Measurements from ENCODE around the gene SRD5A3. TPM values are rescaled to one million over a fixed set of nuclear protein-coding genes. Genes with fewer than 3 reads are reported as not detected.

SRD5A3 gene
- total and polyA plus RNA-seq, 9 of the 15 experiments (the other 6 are each of a cell fraction or from before 2014, with no cell fraction given): 2.5 to 37.0 (median 13.3) TPM

DNA sequence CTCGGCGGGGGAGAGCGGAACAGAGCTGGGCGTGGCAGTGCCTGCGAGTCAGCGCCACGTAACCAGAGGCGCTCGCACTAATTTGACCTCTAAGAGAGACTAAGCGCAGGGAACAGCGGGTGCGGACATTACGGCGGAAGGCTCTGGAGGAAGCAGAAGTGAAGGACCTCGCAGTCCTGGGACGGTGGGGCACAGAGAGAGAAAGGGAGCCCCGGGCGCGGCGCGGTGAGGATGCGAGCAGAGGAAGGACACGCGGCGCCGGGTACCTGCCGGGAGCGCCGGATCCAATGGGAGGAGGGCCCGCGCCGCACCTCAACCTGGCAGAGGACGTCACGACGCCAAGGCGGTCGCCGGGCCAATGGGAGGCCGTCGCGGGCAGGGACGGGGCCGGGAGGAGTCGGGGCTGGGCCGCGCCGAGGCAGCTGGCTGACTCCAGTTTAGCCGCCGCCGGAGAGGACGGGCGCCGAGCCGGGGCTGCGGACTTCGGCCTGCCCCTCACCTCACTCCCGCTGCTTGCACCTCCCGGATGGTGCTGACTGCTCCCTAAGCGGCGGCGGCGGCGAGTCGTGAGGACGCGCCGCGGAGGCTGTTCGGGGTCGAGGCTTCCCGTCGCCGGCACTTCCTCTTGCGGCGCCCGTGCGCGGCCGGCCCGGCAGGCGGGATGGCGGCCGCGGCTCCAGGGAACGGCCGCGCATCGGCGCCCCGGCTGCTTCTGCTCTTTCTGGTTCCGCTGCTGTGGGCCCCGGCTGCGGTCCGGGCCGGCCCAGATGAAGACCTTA lies 49.7 kb downstream of the SRD5A3 start, which contains the start of gene TMEM165 (continued):
- TF ChIP-seq, protein P1, sequence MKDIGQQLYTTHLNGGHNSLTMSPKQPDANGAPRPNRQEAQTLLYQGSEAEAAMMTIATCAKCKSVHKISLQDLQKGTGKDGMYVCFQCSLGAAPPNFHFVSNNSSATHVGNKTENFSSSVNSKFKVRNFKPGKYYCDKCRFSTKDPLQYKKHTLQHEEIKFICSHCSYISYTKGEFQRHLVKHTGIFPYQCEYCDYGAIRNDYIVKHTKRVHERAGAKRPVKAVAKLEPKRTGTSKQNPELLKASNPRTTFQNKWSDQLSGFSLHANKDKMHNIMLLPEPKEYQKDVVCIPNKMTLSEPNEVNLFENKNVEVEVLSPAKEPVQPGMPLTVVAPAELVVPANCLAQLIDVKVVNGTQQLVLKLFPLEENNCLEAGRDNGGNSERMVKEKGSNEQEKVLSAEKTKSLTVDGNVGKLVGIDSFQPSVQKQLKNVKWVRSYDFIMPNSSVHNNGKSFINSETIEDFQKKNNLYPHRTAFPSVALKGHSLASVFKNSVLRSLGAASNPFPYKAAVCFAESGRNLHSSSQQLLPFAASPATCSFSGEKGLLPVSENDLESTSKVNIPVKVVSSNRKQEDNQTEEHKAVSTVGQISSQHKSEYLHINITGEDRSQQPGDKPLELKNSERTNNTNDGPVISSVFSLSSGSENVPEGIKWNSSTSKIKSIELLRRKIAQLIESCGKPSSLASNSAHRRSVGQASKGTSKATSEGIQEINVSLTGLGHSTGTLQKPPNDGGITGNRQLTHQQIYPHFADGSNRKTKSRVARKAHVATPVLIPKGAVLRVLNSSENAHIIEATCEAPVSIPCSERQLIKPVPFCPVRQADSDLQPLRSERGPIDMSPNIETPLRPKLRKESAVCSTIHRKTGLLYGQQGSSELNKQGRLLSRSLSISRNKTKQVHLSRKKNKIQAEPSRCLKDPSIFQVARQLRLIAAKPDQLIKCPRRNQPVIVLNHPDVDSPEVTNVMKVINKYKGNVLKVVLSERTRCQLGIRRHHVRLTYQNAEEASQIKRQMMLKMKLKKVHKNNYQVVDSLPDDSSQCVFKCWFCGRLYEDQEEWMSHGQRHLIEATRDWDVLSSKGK (CRISPR knock-in tag; IDR thresholded peaks at IDR 0.05): no peak
- TF ChIP-seq, protein P2, sequence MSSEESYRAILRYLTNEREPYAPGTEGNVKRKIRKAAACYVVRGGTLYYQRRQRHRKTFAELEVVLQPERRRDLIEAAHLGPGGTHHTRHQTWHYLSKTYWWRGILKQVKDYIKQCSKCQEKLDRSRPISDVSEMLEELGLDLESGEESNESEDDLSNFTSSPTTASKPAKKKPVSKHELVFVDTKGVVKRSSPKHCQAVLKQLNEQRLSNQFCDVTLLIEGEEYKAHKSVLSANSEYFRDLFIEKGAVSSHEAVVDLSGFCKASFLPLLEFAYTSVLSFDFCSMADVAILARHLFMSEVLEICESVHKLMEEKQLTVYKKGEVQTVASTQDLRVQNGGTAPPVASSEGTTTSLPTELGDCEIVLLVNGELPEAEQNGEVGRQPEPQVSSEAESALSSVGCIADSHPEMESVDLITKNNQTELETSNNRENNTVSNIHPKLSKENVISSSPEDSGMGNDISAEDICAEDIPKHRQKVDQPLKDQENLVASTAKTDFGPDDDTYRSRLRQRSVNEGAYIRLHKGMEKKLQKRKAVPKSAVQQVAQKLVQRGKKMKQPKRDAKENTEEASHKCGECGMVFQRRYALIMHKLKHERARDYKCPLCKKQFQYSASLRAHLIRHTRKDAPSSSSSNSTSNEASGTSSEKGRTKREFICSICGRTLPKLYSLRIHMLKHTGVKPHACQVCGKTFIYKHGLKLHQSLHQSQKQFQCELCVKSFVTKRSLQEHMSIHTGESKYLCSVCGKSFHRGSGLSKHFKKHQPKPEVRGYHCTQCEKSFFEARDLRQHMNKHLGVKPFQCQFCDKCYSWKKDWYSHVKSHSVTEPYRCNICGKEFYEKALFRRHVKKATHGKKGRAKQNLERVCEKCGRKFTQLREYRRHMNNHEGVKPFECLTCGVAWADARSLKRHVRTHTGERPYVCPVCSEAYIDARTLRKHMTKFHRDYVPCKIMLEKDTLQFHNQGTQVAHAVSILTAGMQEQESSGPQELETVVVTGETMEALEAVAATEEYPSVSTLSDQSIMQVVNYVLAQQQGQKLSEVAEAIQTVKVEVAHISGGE (CRISPR knock-in tag; IDR thresholded peaks at IDR 0.05): peak in 1 of 3 experiments; percentile 75; a peak in 2 of 6 replicates
- TF ChIP-seq NR2C1 (IDR thresholded peaks at IDR 0.05): no peak
- TF ChIP-seq NR2C1 (tag; IDR thresholded peaks at IDR 0.05): 0 out of 2 replicates have a peak, but pooled peaks have one; percentile 45
- TF ChIP-seq ZNF668 (CRISPR knock-in tag; IDR thresholded peaks at IDR 0.05): no peak
- TF ChIP-seq RFX7 (CRISPR knock-in tag; IDR thresholded peaks at IDR 0.05): no peak
- peak; percentile 93 for TF ChIP-seq ZEB2 (IDR thresholded peaks at IDR 0.05)
- peak; percentile 77; the same call in 1 of the 2 replicates for TF ChIP-seq KLF6 (CRISPR knock-in tag; IDR thresholded peaks at IDR 0.05; ENCODE audit: borderline replicate concordance)
- TF ChIP-seq, protein P3, sequence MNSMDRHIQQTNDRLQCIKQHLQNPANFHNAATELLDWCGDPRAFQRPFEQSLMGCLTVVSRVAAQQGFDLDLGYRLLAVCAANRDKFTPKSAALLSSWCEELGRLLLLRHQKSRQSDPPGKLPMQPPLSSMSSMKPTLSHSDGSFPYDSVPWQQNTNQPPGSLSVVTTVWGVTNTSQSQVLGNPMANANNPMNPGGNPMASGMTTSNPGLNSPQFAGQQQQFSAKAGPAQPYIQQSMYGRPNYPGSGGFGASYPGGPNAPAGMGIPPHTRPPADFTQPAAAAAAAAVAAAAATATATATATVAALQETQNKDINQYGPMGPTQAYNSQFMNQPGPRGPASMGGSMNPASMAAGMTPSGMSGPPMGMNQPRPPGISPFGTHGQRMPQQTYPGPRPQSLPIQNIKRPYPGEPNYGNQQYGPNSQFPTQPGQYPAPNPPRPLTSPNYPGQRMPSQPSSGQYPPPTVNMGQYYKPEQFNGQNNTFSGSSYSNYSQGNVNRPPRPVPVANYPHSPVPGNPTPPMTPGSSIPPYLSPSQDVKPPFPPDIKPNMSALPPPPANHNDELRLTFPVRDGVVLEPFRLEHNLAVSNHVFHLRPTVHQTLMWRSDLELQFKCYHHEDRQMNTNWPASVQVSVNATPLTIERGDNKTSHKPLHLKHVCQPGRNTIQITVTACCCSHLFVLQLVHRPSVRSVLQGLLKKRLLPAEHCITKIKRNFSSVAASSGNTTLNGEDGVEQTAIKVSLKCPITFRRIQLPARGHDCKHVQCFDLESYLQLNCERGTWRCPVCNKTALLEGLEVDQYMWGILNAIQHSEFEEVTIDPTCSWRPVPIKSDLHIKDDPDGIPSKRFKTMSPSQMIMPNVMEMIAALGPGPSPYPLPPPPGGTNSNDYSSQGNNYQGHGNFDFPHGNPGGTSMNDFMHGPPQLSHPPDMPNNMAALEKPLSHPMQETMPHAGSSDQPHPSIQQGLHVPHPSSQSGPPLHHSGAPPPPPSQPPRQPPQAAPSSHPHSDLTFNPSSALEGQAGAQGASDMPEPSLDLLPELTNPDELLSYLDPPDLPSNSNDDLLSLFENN (IDR thresholded peaks at IDR 0.05; ENCODE audit: low read depth in 2 of 2, low read length in 2 of 2): no peak; a peak in 1 of 4 replicates
- no peak for TF ChIP-seq ZNF561 (CRISPR knock-in tag; conservative IDR thresholded peaks at IDR 0.05)
- no peak for TF ChIP-seq FOS (IDR thresholded peaks at IDR 0.05; ENCODE audit: extremely low read depth, insufficient read length)
- no peak; the same call in 1 of the 2 replicates for TF ChIP-seq GABPB1 (CRISPR knock-in tag; IDR thresholded peaks at IDR 0.05)
- TF ChIP-seq ZNF445 (CRISPR knock-in tag; IDR thresholded peaks at IDR 0.05; ENCODE audit: low read depth): no peak
- TF ChIP-seq CBX8 (IDR thresholded peaks at IDR 0.05; ENCODE audit: borderline replicate concordance, extremely low read depth, low read depth, low read length, poor library complexity, severe bottlenecking): no peak
- no peak for TF ChIP-seq PTBP1 (IDR thresholded peaks at IDR 0.05; ENCODE audit: low read depth, low read length)
- no peak for TF ChIP-seq HMGN3 (IDR thresholded peaks at IDR 0.05; ENCODE audit: borderline replicate concordance, extremely low read depth, insufficient read length, low read depth, low read length)
